ENCODE data around the gene TXNL1. TPM values are rescaled to one million over a fixed set of nuclear protein-coding genes. Genes with fewer than 3 reads are reported as not detected.

Gene TXNL1
- total RNA-seq, 1 experiment from 2014 or later = 72.8 TPM

- TF ChIP-seq ZNF425 (CRISPR knock-in tag; conservative IDR thresholded peaks at IDR 0.05) = no peak
- no peak for TF ChIP-seq TEAD1 (CRISPR knock-in tag; IDR thresholded peaks at IDR 0.05)
- TF ChIP-seq NFYB (CRISPR knock-in tag; conservative IDR thresholded peaks at IDR 0.05; ENCODE audit: low read depth) = no peak
- TF ChIP-seq FOXP4 (CRISPR knock-in tag; IDR thresholded peaks at IDR 0.05) = no peak
Observed at GRCh38 chr18:56550121-56550520, 88.3 kb downstream of the TXNL1 start (continued).

Other genes starting within 250 kb of the TXNL1 start
- gene WDR7, start 12.8 kb upstream of the TXNL1 start, total RNA-seq (2021) = 10.1 to 12.2 TPM (median 11.7 TPM) in 3 replicates

All from WTC11 (cell line).